OCI-LY7 (cell line): ENCODE data around the gene LYVE1. TPM values are rescaled to one million over a fixed set of nuclear protein-coding genes. Genes with fewer than 3 reads are reported as not detected.

Source experiments
- BruUV-seq: library from RNA; stranded (reverse); fragments of 400-500 nt; replicated peaks from 2 replicates; lab custom pipeline; 2021; lab: Mats Ljungman, UMichigan
- CTCF ChIA-PET: fragments of 300-600 bp; sonication (Branson Sonifier 250); formaldehyde crosslinking; loops from one replicate; lab custom pipeline; 2022; ENCODE audit warnings: antibody characterized with exemption; ENCODE audit not compliant: unreplicated experiment; lab: Charles Lee
- POLR2A ChIA-PET: fragments of 300-600 bp; sonication (Branson Sonifier 250); formaldehyde crosslinking; loops from one replicate; lab custom pipeline; 2022; ENCODE audit warnings: antibody characterized with exemption; lab: Charles Lee
- DNase-seq: peaks from one replicate; pipeline ENCODE4 v3.0.0-alpha.2; 2015; ENCODE audit warnings: low spot score
- H2AFZ ChIP-seq: fragments of 200-600 bp; sonication (generic), shearing (Covaris generic); 2 replicates; pipeline ENCODE4 v1.6.1; 2014; ENCODE audit warnings: mild to moderate bottlenecking, antibody characterized with exemption, low read length, moderate library complexity
- H3K27ac ChIP-seq: fragments of 200-600 bp; sonication (generic); 2 replicates; pipeline ENCODE4 v1.5.1; 2014; ENCODE audit warnings: mixed run types, low read depth, mild to moderate bottlenecking, moderate library complexity, low read length, inconsistent platforms; ENCODE audit not compliant: poor library complexity, severe bottlenecking
- H3K36me3 ChIP-seq: fragments of 200-600 bp; sonication (generic); 2 replicates; pipeline ENCODE4 v1.6.1; 2014; ENCODE audit warnings: mild to moderate bottlenecking, antibody characterized with exemption, low read length, moderate library complexity, mixed read lengths; ENCODE audit not compliant: insufficient read depth
- H3K4me1 ChIP-seq: fragments of 200-600 bp; sonication (generic); 2 replicates; pipeline ENCODE4 v1.5.1; 2014; ENCODE audit warnings: mild to moderate bottlenecking, low read length; ENCODE audit not compliant: insufficient read depth, poor library complexity, severe bottlenecking
- H3K4me2 ChIP-seq: fragments of 200-600 bp; sonication (generic); 2 replicates; pipeline ENCODE4 v1.6.1; 2014; ENCODE audit warnings: mild to moderate bottlenecking, low read length
- H3K4me3 ChIP-seq: fragments of 200-600 bp; sonication (generic); 2 replicates; pipeline ENCODE4 v1.5.1; 2014; ENCODE audit warnings: mild to moderate bottlenecking, low read depth, low read length; ENCODE audit not compliant: poor library complexity, severe bottlenecking
- H3K79me2 ChIP-seq: fragments of 200-600 bp; sonication (generic); 2 replicates; pipeline ENCODE4 v1.6.1; 2016; ENCODE audit warnings: low read depth, mild to moderate bottlenecking, low read length, moderate library complexity, mixed read lengths; ENCODE audit not compliant: insufficient read depth
- H3K9me2 ChIP-seq: fragments of 200-600 bp; sonication (generic); 2 replicates; pipeline ENCODE4 v1.6.1; 2016; ENCODE audit warnings: mild to moderate bottlenecking, low read length, mixed read lengths; ENCODE audit not compliant: insufficient read depth
- H3K9me3 ChIP-seq: fragments of 200-600 bp; sonication (generic); 2 replicates; pipeline ENCODE4 v1.6.1; 2014; ENCODE audit warnings: mild to moderate bottlenecking, mixed run types, low read length, mixed read lengths
- H4K20me1 ChIP-seq: fragments of 200-600 bp; sonication (generic); 2 replicates; pipeline ENCODE4 v1.6.1; 2014; ENCODE audit warnings: mild to moderate bottlenecking, antibody characterized with exemption, low read length, moderate library complexity, mixed read lengths; ENCODE audit not compliant: insufficient read depth
- CTCF ChIP-seq: fragments of 200-600 bp; sonication (generic); conservative IDR thresholded peaks from 2 replicates; pipeline ENCODE4 v1.5.1; 2014; ENCODE audit warnings: mild to moderate bottlenecking, antibody characterized with exemption, low read length, moderate library complexity, mixed read lengths
- EZH2phosphoT487 ChIP-seq: fragments of 200-600 bp; sonication (generic); IDR thresholded peaks from 2 replicates; pipeline ENCODE4 v1.6.1; 2018; ENCODE audit warnings: low read depth, borderline replicate concordance, mild to moderate bottlenecking, mixed run types, antibody characterized with exemption, low read length, moderate library complexity, mixed read lengths
- intact Hi-C: fragments of 100-400 bp; cut with micrococcal nuclease; formaldehyde crosslinking; loops from one replicate; pipeline ENCODE4 v1.10.0; 2022; ENCODE audit not compliant: unreplicated experiment
- total RNA-seq, 2 experiments: library from RNA; depleted of rRNA in 1 of 2; stranded (reverse); fragments of >200 nt in 1 of 2; shearing (Covaris generic) in 1 of 2; gene quantifications; 2 replicates each; pipeline ENCODE4 v1.2.3, GENCODE V29; 2014 to 2022

Gene LYVE1
- total RNA-seq, 2 experiments from 2014 or later = not detected

GRCh38 chr11:10611979-10612862 lies 43.8 kb upstream of the LYVE1 start:
- no peak for DNase-seq
- Histone ChIP-seq H3K4me1 (no peaks in the 10 kb centered on the region), H3K36me3 (no peaks in the 10 kb centered on the region), H3K9me3 (no peaks in the 10 kb centered on the region), H3K27ac (no peak overlapping the region), H3K4me2 (no peak overlapping the region), H3K9me2 (no peaks in the 10 kb centered on the region), H4K20me1 (no peaks in the 10 kb centered on the region), H3K79me2 (no peaks in the 10 kb centered on the region), H3K4me3 (no peak overlapping the region), H2AFZ (no peak overlapping the region)
- CTCF ChIA-PET = interaction anchor here (0.5 kb wide), 1 partner anchor 60 kb away, joined by 3 read pairs; no protein-coding TSS in a partner anchor
- intact Hi-C loops = no loop called here
- TF ChIP-seq CTCF = no peak
- no peak for TF ChIP-seq EZH2phosphoT487
- POLR2A ChIA-PET = interaction anchor here (0.8 kb wide), 1 partner anchor 273 kb away, joined by 3 read pairs; no protein-coding TSS in a partner anchor
- no TSS peak for BruUV-seq

DNA sequence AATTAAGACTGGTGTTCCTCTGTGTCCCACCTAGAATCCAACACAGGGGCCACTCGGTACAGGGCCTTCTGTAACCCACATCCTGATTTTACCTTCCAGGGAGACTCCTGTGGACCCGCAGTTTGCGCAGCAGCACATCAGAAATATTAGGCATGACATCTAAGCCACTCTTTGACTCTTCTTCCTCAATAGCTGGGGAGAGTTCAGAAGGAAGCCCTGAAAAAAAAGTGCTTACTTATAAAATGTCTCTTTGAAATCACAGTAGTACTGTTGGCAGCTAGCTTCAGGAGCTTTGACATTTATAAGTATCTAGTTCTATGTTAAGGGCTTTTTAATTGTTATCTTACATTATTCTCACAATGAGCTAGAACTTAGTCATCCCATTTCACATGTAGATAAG lies 41.2 kb upstream of the LYVE1 start:
- no peaks in the 10 kb centered on the region for H3K36me3 ChIP-seq
- ChIA-PET CTCF (no interaction called here), POLR2A (no interaction called here)
- H3K4me3 ChIP-seq = no peak overlapping the region
- H4K20me1 ChIP-seq = no peaks in the 10 kb centered on the region
- H3K4me2 ChIP-seq = no peak overlapping the region
- H3K4me1 ChIP-seq = no peaks in the 10 kb centered on the region
- no peaks in the 10 kb centered on the region for H3K9me3 ChIP-seq
- TF ChIP-seq EZH2phosphoT487 (no peak), CTCF (no peak)
- intact Hi-C loops = no loop called here
- H3K9me2 ChIP-seq = no peaks in the 10 kb centered on the region
- no peak for DNase-seq
- BruUV-seq = no TSS peak
- no peak overlapping the region for H3K27ac ChIP-seq
- no peaks in the 10 kb centered on the region for H3K79me2 ChIP-seq
- no peak overlapping the region for H2AFZ ChIP-seq

- Histone ChIP-seq H2AFZ (no peak overlapping the region), H3K27ac (no peak overlapping the region), H4K20me1 (no peaks in the 10 kb centered on the region), H3K9me3 (no peaks in the 10 kb centered on the region), H3K4me3 (no peak overlapping the region), H3K9me2 (no peaks in the 10 kb centered on the region), H3K36me3 (no peaks in the 10 kb centered on the region), H3K79me2 (no peaks in the 10 kb centered on the region), H3K4me1 (no peaks in the 10 kb centered on the region), H3K4me2 (no peak overlapping the region)
- DNase-seq = no peak
- POLR2A ChIA-PET = no interaction called here
- CTCF ChIA-PET = no interaction called here
- no peak for TF ChIP-seq EZH2phosphoT487
- TF ChIP-seq CTCF = no peak
- intact Hi-C loops = no loop called here
- BruUV-seq = no TSS peak
Observed at GRCh38 chr11:10608584-10608983, 40.1 kb upstream of the LYVE1 start.
